HG03354 (cell line): ENCODE measurements around the gene TAF1D.

ENCODE experiments used
- ATAC-seq: cut with Tn5 transposase; IDR thresholded peaks from one replicate; pipeline ENCODE4 v1.9.1; 2021; ENCODE audit warnings: mild to moderate bottlenecking; ENCODE audit not compliant: unreplicated experiment, poor library complexity, severe bottlenecking

TAF1D gene

GRCh38 chr11:93728792-93729128, 12.5 kb downstream of the TAF1D start:
- ATAC-seq, result no peak

- ATAC-seq, result no peak
Observed at GRCh38 chr11:93727985-93728791, 13.1 kb downstream of the TAF1D start.

GRCh38 chr11:93724089-93724488, 17.2 kb downstream of the TAF1D start:
- no peak for ATAC-seq

GRCh38 chr11:93720522-93720921, 20.8 kb downstream of the TAF1D start:
- ATAC-seq, result no peak

- no peak for ATAC-seq
Observed at GRCh38 chr11:93719310-93719709, 22.0 kb downstream of the TAF1D start.

GRCh38 chr11:93718057-93718563, 23.2 kb downstream of the TAF1D start:
- ATAC-seq, result peak; percentile 90

- no peak for ATAC-seq
Observed at GRCh38 chr11:93717501-93717900, 23.8 kb downstream of the TAF1D start.

- ATAC-seq, result no peak
Observed at GRCh38 chr11:93715797-93716396, 25.4 kb downstream of the TAF1D start.

- no peak for ATAC-seq
Observed at GRCh38 chr11:93712678-93713077, 28.6 kb downstream of the TAF1D start.

GRCh38 chr11:93710239-93710638, 31.1 kb downstream of the TAF1D start:
- ATAC-seq, result no peak

GRCh38 chr11:93704237-93704636, 37.1 kb downstream of the TAF1D start:
- no peak for ATAC-seq

GRCh38 chr11:93700830-93701229, 40.5 kb downstream of the TAF1D start:
- no peak for ATAC-seq

GRCh38 chr11:93697611-93698010, 43.7 kb downstream of the TAF1D start:
- no peak for ATAC-seq

GRCh38 chr11:93694557-93694956, 46.7 kb downstream of the TAF1D start:
- ATAC-seq, result no peak

GRCh38 chr11:93694109-93694508, 47.2 kb downstream of the TAF1D start:
- ATAC-seq, result no peak

- peak; percentile 73 for ATAC-seq
Observed at GRCh38 chr11:93689240-93689639, 52.1 kb downstream of the TAF1D start.

GRCh38 chr11:93686812-93687211, 54.5 kb downstream of the TAF1D start:
- ATAC-seq, result no peak

- ATAC-seq, result no peak
Observed at GRCh38 chr11:93686226-93686625, 55.1 kb downstream of the TAF1D start.
